SU-DHL-6 (cell line): ENCODE results near the gene NEDD4.

ENCODE experiments used
- H2AFZ ChIP-seq: fragments of 200-600 bp; sonication (generic); 2 replicates; pipeline ENCODE4 v1.6.1; 2014; ENCODE audit warnings: low read depth, mild to moderate bottlenecking, moderate library complexity, mixed read lengths, antibody characterized with exemption, low read length; ENCODE audit not compliant: severe bottlenecking
- H3F3A ChIP-seq: fragments of 200-600 bp; shearing (Covaris generic); 2 replicates; pipeline ENCODE4 v1.6.0; 2016; ENCODE audit warnings: antibody characterized with exemption, mild to moderate bottlenecking; ENCODE audit not compliant: insufficient read depth
- H3K27ac ChIP-seq: fragments of 200-600 bp; sonication (generic); 2 replicates; pipeline ENCODE4 v1.5.1; 2016; ENCODE audit warnings: low read depth, mild to moderate bottlenecking, low read length, moderate library complexity, mixed read lengths
- H3K27me3 ChIP-seq: fragments of 200-600 bp; sonication (generic), shearing (Covaris generic); 2 replicates; pipeline ENCODE4 v1.6.0; 2014; ENCODE audit warnings: mild to moderate bottlenecking, low read length
- H3K36me3 ChIP-seq: fragments of 200-600 bp; sonication (generic); 2 replicates; pipeline ENCODE4 v1.6.1; 2014; ENCODE audit warnings: mild to moderate bottlenecking, low read length, mixed read lengths
- H3K4me2 ChIP-seq: fragments of 300-600, 200-600 bp; shearing (Covaris generic), sonication (generic); 2 replicates; pipeline ENCODE4 v1.6.0; 2014; ENCODE audit warnings: low read length, low read depth, mild to moderate bottlenecking; ENCODE audit not compliant: poor library complexity, severe bottlenecking
- H3K4me3 ChIP-seq: fragments of 200-600 bp; sonication (generic); 2 replicates; pipeline ENCODE4 v1.5.1; 2014; ENCODE audit warnings: antibody characterized with exemption, low read length, mild to moderate bottlenecking, mixed read lengths; ENCODE audit not compliant: insufficient read depth, poor library complexity, severe bottlenecking
- H3K79me2 ChIP-seq: fragments of 200-600 bp; sonication (generic); 2 replicates; pipeline ENCODE4 v1.6.1; 2014; ENCODE audit warnings: mild to moderate bottlenecking, low read length, moderate library complexity; ENCODE audit not compliant: insufficient read depth
- H3K9ac ChIP-seq: fragments of 200-600 bp; sonication (generic); 2 replicates; pipeline ENCODE4 v1.7.0; 2014; ENCODE audit warnings: mild to moderate bottlenecking, low read length
- H3K9me2 ChIP-seq: fragments of 200-600 bp; sonication (generic); replicated peaks from 2 replicates; pipeline ENCODE4 v1.6.1; 2014; ENCODE audit warnings: low read length; ENCODE audit not compliant: insufficient read depth
- H3K9me3 ChIP-seq: fragments of 200-600 bp; sonication (generic); 2 replicates; pipeline ENCODE4 v1.6.1; 2014; ENCODE audit warnings: low read length, mixed read lengths; ENCODE audit not compliant: insufficient read depth
- H4K20me1 ChIP-seq: fragments of 200-600 bp; sonication (generic); 2 replicates; pipeline ENCODE4 v1.6.1; 2014; ENCODE audit warnings: low read depth, mild to moderate bottlenecking, antibody characterized with exemption, low read length, moderate library complexity, mixed read lengths
- EZH2phosphoT487 ChIP-seq: fragments of 200-600 bp; sonication (generic), shearing (Covaris generic); conservative IDR thresholded peaks from 2 replicates; pipeline ENCODE4 v1.6.1; 2018; ENCODE audit warnings: mild to moderate bottlenecking, antibody characterized with exemption, low read length, moderate library complexity, mixed read lengths
- TF ChIP-seq, protein P1 (sequence below): fragments of 200-600 bp; sonication (generic); IDR thresholded peaks from one replicate; pipeline ENCODE4 v1.5.1; 2017; ENCODE audit warnings: antibody characterized with exemption, mild to moderate bottlenecking, low read length, moderate library complexity; ENCODE audit not compliant: insufficient read depth, poor library complexity, severe bottlenecking

The NEDD4 gene

DNA sequence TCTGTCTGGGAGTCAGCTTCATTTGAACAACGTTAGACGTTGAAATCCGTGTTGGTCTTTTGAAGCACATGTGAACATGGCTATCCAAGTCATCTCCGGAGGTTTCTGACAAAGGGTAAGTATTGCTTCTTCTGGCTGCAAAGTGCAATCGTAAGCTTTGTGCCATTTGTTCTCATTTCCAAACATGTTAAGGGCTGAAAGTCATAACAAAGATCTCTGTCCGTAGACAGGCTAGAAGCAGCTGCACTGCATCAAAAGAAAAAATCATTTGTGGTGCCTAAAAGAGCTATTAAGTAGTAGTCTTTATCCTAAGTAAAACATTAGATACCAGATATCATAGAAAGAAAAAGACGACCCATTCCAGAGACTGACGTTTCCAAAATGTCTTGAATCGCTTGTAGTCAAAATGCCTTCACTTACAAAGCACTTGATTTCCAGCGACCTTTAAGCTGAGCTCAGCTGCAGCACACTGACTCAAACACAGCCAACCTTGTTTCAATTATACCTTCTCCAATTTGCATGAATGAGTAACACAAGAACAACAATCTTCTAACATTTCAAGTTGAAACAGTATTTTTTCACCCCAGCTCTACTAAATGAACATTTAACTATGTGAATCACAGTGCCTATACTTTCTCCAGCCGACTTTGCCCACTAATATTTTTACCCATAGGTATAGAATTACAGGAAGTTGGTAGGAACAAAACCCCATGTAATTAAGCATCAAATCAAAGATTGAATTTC, 76.6 kb downstream of the NEDD4 start:
- no peak overlapping the region for H3K9ac ChIP-seq
- H3K4me2 ChIP-seq, result no peak overlapping the region
- no peak overlapping the region for H3K27ac ChIP-seq
- H3F3A ChIP-seq, result no peaks in the 10 kb centered on the region
- no peak overlapping the region for H3K4me3 ChIP-seq
- no peaks in the 10 kb centered on the region for H3K79me2 ChIP-seq
- no peaks in the 10 kb centered on the region for H3K9me2 ChIP-seq
- H3K36me3 ChIP-seq, result no peaks in the 10 kb centered on the region
- no peaks in the 10 kb centered on the region for H3K27me3 ChIP-seq
- H3K9me3 ChIP-seq, result no peaks in the 10 kb centered on the region
- H2AFZ ChIP-seq, result no peak overlapping the region
- no peak for TF ChIP-seq EZH2phosphoT487
- TF ChIP-seq, protein P1, sequence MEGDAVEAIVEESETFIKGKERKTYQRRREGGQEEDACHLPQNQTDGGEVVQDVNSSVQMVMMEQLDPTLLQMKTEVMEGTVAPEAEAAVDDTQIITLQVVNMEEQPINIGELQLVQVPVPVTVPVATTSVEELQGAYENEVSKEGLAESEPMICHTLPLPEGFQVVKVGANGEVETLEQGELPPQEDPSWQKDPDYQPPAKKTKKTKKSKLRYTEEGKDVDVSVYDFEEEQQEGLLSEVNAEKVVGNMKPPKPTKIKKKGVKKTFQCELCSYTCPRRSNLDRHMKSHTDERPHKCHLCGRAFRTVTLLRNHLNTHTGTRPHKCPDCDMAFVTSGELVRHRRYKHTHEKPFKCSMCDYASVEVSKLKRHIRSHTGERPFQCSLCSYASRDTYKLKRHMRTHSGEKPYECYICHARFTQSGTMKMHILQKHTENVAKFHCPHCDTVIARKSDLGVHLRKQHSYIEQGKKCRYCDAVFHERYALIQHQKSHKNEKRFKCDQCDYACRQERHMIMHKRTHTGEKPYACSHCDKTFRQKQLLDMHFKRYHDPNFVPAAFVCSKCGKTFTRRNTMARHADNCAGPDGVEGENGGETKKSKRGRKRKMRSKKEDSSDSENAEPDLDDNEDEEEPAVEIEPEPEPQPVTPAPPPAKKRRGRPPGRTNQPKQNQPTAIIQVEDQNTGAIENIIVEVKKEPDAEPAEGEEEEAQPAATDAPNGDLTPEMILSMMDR, result no peak
- no peaks in the 10 kb centered on the region for H4K20me1 ChIP-seq

- Histone ChIP-seq H2AFZ (no peak overlapping the region), H3K9ac (no peak overlapping the region), H3K79me2 (no peaks in the 10 kb centered on the region), H3K9me2 (no peaks in the 10 kb centered on the region), H3K36me3 (no peaks in the 10 kb centered on the region), H3K4me2 (no peak overlapping the region), H3K27me3 (no peaks in the 10 kb centered on the region), H3F3A (no peaks in the 10 kb centered on the region), H3K4me3 (no peak overlapping the region), H4K20me1 (no peaks in the 10 kb centered on the region), H3K9me3 (no peaks in the 10 kb centered on the region), H3K27ac (no peak overlapping the region)
- TF ChIP-seq EZH2phosphoT487, result no peak
- TF ChIP-seq, protein P1, result no peak
Observed at GRCh38 chr15:55915876-55916567, 77.4 kb downstream of the NEDD4 start.

DNA sequence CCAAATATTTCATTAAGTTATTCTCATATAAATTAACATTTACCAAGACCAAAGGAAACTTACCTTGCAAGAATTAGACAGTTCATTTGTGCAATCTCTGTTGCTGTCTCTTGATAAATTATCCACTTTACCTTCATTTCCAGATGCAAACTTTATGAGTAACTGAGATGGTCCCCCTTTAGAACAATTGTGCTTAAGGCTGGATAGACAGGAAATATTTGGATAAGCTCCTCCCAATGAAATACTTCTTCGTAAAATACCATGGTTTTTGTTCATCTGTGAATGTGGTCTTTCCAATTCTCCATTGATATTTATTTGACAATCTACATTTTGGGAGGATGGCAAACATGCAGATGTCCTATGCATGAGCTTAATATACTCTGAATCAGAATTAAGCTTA, 78.2 kb downstream of the NEDD4 start:
- Histone ChIP-seq H3K9me2 (no peaks in the 10 kb centered on the region), H3K4me3 (no peak overlapping the region), H4K20me1 (no peaks in the 10 kb centered on the region), H3K36me3 (no peaks in the 10 kb centered on the region), H3K27ac (no peak overlapping the region), H3K9ac (no peak overlapping the region), H3K27me3 (no peaks in the 10 kb centered on the region), H2AFZ (no peak overlapping the region), H3K79me2 (no peaks in the 10 kb centered on the region), H3F3A (no peaks in the 10 kb centered on the region), H3K9me3 (no peaks in the 10 kb centered on the region), H3K4me2 (no peak overlapping the region)
- TF ChIP-seq, protein P1, result no peak
- no peak for TF ChIP-seq EZH2phosphoT487
